SU-DHL-6 (cell line): ENCODE measurements around the gene CCNT1.

Experiments used
- EZH2phosphoT487 ChIP-seq: fragments of 200-600 bp; sonication (generic), shearing (Covaris generic); conservative IDR thresholded peaks from 2 replicates; pipeline ENCODE4 v1.6.1; 2018; ENCODE audit warnings: mild to moderate bottlenecking, antibody characterized with exemption, low read length, moderate library complexity, mixed read lengths
- TF ChIP-seq, protein P1 (sequence below): fragments of 200-600 bp; sonication (generic); IDR thresholded peaks from one replicate; pipeline ENCODE4 v1.5.1; 2017; ENCODE audit warnings: antibody characterized with exemption, mild to moderate bottlenecking, low read length, moderate library complexity; ENCODE audit not compliant: insufficient read depth, poor library complexity, severe bottlenecking

DNA sequence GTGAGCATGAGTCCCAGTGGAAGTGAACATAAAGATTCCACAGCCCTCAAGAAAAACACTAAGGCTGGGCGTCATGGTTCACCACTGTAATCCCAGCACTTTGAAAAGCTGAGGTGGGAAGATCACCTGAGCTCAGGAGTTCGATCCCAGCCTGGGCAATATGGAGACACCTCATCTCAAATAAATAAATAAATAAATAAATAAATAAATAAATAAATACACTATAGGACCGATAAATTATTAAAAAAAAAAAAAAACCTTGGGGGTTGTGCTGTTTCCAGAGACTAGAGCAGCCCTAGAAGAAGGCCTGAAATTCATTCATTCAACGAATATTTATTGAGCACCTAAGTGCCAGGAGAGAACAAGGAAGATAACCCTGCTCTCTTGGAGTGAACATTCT lies 33.0 kb downstream of the CCNT1 start:
- TF ChIP-seq, protein P1, sequence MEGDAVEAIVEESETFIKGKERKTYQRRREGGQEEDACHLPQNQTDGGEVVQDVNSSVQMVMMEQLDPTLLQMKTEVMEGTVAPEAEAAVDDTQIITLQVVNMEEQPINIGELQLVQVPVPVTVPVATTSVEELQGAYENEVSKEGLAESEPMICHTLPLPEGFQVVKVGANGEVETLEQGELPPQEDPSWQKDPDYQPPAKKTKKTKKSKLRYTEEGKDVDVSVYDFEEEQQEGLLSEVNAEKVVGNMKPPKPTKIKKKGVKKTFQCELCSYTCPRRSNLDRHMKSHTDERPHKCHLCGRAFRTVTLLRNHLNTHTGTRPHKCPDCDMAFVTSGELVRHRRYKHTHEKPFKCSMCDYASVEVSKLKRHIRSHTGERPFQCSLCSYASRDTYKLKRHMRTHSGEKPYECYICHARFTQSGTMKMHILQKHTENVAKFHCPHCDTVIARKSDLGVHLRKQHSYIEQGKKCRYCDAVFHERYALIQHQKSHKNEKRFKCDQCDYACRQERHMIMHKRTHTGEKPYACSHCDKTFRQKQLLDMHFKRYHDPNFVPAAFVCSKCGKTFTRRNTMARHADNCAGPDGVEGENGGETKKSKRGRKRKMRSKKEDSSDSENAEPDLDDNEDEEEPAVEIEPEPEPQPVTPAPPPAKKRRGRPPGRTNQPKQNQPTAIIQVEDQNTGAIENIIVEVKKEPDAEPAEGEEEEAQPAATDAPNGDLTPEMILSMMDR: no peak
- TF ChIP-seq EZH2phosphoT487: no peak
